Type B pancreatic cell (in vitro differentiated cells): Measurements from ENCODE around the gene ATP7B. TPM values are rescaled to one million over a fixed set of nuclear protein-coding genes. Genes with fewer than 3 reads are reported as not detected.
A peak's percentile ranks its signal among the peaks of the same experiment; 100 is the strongest.

Experiments
- DNase-seq: peaks from one replicate; pipeline ENCODE4 v3.0.0; 2021; ENCODE audit warnings: mixed read lengths; ENCODE audit not compliant: unreplicated experiment; ENCODE audit errors: extremely low spot score
- H3K27ac Mint-ChIP-seq: 2 replicates; pipeline ENCODE4 v1.8.0; 2021; ENCODE audit warnings: mild to moderate bottlenecking, mixed read lengths
- H3K27me3 Mint-ChIP-seq: 2 replicates; pipeline ENCODE4 v1.8.0; 2021; ENCODE audit warnings: mixed read lengths
- H3K36me3 Mint-ChIP-seq: 2 replicates; pipeline ENCODE4 v1.8.0; 2021; ENCODE audit warnings: mixed read lengths
- H3K4me1 Mint-ChIP-seq: one replicate; pipeline ENCODE4 v1.8.0; 2021; ENCODE audit warnings: mixed read lengths; ENCODE audit not compliant: unreplicated experiment
- H3K4me3 Mint-ChIP-seq: 2 replicates; pipeline ENCODE4 v1.8.0; 2021; ENCODE audit warnings: mild to moderate bottlenecking, mixed read lengths
- H3K9me3 Mint-ChIP-seq: 2 replicates; pipeline ENCODE4 v1.8.0; 2021; ENCODE audit warnings: mixed read lengths
- CTCF ChIP-seq: fragments of 200-600 bp; sonication (generic); conservative IDR thresholded peaks from 2 replicates; pipeline ENCODE4 v1.5.0; 2021; ENCODE audit warnings: antibody characterized with exemption, mild to moderate bottlenecking
- total RNA-seq: library from RNA; stranded (reverse); gene quantifications from 2 replicates; pipeline ENCODE4 v1.2.1, GENCODE V29; 2021; ENCODE audit warnings: low replicate concordance

ATP7B gene
- total RNA-seq, 1 donor from 2014 or later = 27.7 TPM

- Mint-ChIP-seq H3K4me1 (no peaks in the 10 kb centered on the region), H3K9me3 (no peaks in the 10 kb centered on the region), H3K36me3 (peaks cover 11% of the 10 kb centered on the region), H3K27me3 (no peaks in the 10 kb centered on the region), H3K27ac (no peak overlapping the region), H3K4me3 (no peak overlapping the region)
- DNase-seq = no peak
- TF ChIP-seq CTCF = no peak
Observed at GRCh38 chr13:51938454-51938853, 72.8 kb downstream of the ATP7B start.

GRCh38 chr13:51937320-51938290 is 73.6 kb downstream of the ATP7B start:
- Mint-ChIP-seq H3K4me1 (no peaks in the 10 kb centered on the region), H3K36me3 (peaks cover 11% of the 10 kb centered on the region), H3K4me3 (no peak overlapping the region), H3K27me3 (no peaks in the 10 kb centered on the region), H3K27ac (no peak overlapping the region), H3K9me3 (no peaks in the 10 kb centered on the region)
- no peak for DNase-seq
- TF ChIP-seq CTCF = no peak

- H3K4me1 Mint-ChIP-seq = no peaks in the 10 kb centered on the region
- no peak overlapping the region for H3K4me3 Mint-ChIP-seq
- H3K27ac Mint-ChIP-seq = no peak overlapping the region
- no peaks in the 10 kb centered on the region for H3K9me3 Mint-ChIP-seq
- TF ChIP-seq CTCF = peak; percentile 58
- H3K36me3 Mint-ChIP-seq = peaks cover 14% of the 10 kb centered on the region
- no peak for DNase-seq
- H3K27me3 Mint-ChIP-seq = no peaks in the 10 kb centered on the region
Observed at GRCh38 chr13:51935326-51936171, 75.7 kb downstream of the ATP7B start.

- no peak for DNase-seq
- Mint-ChIP-seq H3K27ac (no peak overlapping the region), H3K9me3 (no peaks in the 10 kb centered on the region), H3K4me3 (no peak overlapping the region), H3K4me1 (no peaks in the 10 kb centered on the region), H3K36me3 (peaks cover 13% of the 10 kb centered on the region), H3K27me3 (no peaks in the 10 kb centered on the region)
- TF ChIP-seq CTCF = no peak
Observed at GRCh38 chr13:51934461-51935087, 76.7 kb downstream of the ATP7B start.

- no peak overlapping the region for H3K4me3 Mint-ChIP-seq
- DNase-seq = no peak
- TF ChIP-seq CTCF = no peak
- no peaks in the 10 kb centered on the region for H3K27me3 Mint-ChIP-seq
- peaks cover 4% of the 10 kb centered on the region for H3K36me3 Mint-ChIP-seq
- H3K9me3 Mint-ChIP-seq = no peaks in the 10 kb centered on the region
- no peak overlapping the region for H3K27ac Mint-ChIP-seq
- no peaks in the 10 kb centered on the region for H3K4me1 Mint-ChIP-seq
Observed at GRCh38 chr13:51933466-51934058, 77.7 kb downstream of the ATP7B start.
